ENCODE data around the gene RDX.

Gene RDX

DNA sequence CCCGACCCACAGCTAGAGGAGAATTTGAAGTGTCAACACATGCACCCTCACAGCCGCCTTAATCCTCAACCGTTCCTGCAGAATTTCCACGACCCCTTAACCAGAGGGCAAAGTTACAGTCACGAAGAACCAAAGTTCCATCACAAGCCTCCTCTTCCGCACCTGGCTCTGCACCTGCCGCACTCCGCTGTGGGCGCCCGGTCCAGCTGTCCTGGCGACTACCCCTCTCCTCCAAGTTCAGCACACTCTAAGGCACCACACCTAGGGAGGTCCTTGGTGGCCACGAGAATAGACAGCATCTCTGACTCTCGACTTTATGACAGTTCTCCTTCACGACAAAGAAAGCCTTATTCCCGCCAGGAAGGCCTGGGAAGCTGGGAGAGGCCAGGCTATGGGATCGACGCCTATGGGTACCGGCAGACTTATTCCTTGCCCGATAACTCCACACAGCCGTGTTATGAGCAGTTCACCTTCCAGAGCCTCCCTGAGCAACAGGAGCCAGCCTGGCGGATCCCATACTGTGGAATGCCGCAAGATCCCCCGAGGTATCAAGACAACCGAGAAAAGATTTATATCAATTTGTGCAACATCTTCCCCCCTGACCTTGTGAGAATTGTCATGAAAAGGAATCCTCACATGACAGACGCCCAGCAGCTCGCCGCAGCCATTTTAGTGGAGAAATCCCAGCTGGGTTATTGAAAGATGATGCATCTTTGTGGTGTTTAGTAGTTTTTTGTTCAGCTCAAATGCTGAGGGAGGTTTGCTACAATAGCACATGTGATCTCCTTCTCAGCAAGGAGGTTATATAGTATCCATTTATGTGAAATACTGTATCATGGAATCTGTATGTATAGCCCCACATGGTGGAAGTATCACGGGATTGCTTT is 131.1 kb downstream of the RDX start:
- DNase-seq = no peak

DNA sequence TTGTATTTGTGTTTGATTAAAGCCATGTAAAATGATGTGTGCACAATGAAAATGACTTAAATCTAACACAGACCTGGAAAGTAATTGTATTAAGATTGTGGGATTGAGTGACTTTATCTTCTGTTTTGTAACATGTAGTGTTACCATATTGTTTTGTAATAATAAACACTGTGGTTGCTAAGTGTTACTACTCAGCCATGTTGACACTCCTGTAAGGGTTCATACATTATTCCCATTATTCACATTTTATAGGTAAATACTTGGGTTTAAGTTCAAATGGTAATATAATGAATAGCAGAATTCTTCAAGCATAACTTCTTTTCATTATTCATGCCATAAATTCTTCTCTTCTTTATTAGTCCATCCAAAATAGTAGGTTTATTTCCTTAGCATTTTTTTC is 134.2 kb downstream of the RDX start:
- DNase-seq = no peak

DNA sequence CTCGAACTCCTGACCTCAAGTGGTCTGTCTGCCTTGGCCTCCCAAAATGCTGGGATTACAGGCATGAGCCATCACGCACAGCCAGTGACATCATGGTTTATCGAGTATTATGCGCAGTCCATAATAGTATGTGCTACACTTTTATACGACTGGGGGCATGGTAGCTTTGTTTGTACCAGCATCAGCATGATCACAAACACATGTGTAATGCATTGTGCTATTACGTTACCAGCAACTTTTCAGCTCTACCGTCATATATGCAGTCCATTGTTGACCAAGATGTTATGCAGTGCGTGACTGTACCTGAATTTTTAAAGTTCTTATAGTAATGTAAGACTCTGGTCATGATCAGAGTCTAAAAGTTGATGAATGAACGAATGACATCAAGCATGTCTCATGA is 135.4 kb downstream of the RDX start:
- no peak for DNase-seq

DNA sequence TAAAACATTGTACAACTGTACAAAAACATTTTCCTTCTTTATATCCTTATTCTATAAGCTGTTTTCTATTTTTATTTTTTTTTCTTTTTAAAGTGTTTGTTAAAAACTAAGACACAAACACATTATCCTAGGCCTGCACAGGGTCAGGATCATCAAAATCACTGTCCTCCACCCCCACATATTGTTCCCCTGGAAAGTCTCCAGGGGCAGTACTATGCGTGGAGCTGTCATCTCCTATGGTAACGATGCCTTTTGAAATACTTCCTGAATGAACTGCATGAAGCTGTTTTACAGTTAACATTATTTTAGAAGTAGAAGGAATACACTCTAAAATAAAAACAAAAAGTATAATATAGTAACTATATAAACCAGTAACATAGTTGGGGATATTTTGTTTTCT is 136.0 kb downstream of the RDX start:
- DNase-seq = no peak

DNA sequence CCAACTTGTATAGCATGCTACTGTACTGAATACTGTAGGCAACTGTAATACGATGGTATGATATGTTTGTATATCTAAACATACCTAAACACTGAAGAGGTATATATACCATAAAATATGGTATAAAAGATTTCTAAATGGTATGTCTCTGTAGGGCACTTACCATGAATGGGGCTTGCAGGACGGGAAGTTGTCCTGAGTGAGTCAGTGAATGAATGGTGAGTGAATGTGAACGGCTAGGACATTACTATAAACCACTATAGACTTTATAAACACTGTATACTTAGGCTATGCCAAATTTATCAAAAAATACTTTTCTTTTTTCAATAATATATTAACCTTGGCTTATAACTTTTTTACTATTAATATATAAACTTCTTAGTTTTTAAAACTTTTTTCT is 136.4 kb downstream of the RDX start:
- DNase-seq = no peak

DNA sequence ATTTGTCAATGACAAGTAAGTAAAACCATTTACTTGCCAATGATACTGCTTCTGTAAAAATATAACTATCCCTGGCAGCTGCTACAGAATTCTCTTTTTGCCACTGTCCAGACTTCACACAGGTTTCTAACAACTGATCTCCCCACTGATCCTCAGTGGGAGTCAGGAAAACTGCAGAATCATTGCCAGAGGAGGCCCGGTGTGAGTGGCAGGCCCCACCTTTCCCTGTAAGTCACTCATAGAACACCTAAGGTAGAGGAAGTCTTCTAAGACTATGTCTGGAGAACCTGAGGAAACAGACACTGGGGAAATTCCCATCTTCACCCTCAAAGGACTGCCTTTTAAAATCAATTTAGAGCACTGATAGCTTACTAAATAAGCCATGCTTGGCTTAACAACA is 136.9 kb downstream of the RDX start:
- no peak for DNase-seq

DNA sequence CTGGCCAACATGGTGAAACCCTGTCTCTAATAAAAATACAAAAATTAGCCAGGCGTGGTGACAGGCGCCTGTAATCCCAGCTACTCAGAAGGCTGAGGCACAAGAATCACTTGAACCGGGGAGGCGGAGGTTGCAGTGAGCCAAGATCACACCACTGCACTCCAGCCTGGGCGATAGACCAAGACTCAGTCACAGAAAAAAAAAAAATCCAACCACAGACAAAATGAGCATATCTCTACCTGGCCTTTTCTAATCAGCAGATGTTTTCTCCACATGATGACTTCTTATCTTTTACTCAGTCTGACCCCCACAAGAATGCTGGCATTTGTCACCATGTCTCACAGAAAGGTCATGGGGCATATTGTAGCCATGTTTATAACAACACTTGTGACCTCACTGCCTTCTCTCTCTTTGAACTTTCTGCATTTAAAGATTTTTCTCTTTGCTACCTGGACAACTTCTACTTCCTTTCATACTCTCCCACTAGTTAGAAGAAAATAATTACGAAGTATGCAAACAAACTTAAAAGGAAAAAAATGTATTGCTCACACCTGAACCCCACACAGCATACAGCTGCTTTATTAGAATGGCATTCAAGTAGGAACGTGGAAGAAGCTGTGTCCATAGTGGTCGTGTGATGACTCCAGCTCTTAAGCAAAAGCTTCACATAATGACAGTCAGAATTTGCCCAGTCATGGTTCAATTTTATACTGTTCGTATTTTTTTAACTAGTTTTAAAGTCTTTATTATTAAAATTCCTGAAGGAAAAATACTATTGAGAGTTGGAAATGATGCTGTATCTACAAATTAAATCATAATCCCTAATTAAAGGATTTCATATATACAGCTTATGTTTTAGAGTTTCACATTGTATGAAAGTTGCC is 137.9 kb downstream of the RDX start:
- DNase-seq = no peak

DNA sequence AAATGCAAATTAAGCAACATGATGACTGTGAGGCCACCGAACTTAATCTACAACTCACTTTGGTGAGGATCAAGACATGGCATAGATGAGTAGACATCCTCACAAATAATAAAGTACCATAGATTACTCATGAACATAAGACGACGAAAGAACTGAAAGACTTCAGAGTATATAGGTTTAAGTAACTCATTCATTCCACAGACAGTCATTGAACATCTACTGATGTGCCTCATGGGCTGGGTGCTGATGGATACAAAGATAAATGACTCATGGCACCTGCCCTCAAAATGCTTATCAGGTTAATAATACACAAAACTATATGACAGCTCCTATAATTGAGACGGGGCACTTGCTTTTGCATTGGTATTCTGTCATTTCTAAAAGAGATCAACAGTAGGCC is 139.9 kb downstream of the RDX start:
- DNase-seq = no peak

DNA sequence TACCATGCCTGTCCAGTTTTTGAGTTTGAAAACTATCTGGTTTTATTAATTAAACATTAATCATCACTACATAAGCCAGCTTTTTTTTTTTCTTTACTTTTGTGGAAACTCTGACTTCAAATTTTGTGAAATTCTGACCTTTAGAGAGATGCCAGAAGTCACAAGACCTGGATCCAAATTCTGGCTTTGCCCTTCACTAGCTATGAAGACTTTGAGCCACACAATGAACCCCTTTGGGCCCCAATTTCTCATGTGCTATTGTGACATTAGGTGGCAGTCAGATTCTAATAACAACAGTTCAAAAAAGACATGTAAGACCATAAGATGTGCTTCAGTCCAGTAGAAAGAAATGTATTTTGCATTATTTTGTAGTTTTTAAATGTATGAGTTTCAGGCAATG is 142.9 kb downstream of the RDX start:
- no peak for DNase-seq

DNA sequence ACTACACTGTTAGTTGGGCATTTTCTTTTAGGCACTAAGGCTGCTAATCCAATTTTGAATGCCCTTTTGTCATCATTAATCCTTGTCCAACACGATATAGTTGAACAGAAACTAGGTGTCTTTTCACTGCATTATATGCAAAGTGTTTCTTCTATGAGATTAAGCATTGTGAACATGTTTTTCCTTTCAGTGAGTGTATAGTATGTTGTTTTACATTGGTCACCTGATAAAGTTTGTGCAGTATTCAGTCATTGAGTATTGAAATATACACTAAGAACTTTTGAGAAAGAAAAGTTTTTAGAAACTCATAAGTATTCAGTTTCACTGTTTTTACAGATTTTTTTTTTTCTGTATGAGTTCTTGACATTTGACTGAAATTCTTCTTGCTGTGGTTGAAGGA is 144.2 kb downstream of the RDX start:
- no peak for DNase-seq

DNA sequence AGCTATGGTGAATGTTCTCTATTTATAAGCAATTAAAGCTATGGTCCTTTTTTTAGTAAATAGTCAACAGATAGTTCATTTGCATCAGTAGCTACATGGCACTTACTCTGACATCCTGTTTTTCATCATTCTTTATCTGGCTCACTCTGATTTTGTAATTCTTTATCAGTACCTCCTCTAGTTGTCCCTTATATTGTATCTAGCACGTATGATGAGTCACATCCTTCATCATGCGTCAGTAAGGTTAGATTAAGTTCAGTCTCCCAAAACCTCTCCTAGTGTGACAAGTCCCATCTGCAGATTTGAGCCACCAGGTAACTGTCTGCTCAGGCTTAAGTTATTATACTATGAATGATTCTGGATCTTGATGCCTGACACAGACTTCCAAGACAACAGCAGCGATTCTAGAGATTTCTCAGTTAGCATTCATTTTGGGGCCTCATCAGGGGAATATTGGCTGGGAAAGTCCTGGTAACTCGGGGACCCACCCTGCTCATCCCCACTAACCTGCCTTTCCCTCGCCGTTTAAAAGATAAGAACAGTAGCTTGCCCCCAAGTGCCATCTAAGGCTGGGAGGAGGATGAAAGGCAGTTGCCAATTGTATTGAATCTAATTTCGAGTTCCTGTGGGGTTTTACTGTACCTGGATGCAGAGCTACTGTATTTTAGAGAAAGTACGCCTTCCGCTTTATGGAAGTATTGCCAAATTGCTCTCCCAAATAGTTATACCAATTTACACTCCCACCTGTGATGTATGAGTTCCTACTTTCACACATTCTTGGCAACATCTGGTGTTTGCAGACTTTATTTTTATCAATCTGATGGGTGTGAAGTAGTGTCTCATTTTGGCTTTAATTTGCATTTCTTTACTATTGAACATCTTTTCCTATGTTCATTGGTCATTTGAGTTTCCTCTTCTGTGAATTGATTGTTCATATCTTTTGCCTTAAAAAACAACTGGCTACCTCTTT is 147.4 kb downstream of the RDX start:
- no peak for DNase-seq

DNA sequence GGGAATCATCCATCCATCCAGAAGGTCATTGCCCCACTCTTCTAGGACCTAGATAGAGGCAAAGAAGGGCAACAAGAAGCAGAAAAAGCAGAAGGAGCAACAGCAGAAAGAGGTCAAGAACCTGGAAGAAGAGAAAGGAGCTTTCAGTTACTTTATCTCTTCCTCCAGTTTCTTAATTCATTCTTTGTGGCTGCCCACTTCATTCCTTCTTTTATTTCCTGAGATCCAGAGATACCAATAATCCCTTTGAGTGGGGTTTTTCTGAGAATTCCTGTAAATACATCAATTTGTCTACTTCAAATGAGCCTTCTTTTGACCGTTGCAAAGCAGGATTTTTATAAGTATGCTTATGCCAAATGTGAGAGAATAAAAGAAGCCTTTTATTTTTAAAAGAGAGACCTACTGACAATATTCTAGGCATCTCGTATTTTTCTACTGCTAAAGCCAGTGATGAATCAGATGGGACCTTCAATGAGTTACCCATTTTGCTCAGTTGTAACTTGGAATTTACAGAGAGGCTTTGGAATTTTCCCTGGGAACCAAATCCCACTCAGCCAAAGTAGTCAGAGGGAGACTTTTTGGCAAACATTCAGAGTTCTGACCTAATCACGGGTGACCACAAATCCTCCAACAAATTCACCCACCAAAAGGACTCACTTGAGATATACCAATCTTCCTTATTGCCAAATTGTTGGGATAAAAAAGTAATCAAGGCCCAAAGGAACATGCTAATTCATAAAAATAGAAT is 148.3 kb downstream of the RDX start:
- no peak for DNase-seq

DNA sequence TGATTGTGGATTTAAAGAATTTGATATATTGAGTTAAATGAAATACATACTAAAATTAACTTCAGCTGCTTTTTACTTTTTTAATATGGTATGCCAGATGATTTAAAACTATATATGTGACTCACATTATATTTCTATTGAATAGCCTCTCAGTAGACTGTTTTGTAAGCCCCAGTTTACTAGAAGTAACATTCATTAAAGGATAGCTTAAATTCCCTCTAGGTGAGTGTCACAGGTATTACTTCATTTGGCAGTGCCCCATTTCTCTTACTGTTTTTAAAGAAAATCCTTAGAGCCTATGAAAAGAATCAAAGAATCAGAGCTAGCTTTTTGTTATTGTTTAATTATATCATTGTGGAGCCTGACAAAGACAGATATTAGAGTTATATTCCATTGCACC is 154.6 kb downstream of the RDX start:
- no peak for DNase-seq

DNA sequence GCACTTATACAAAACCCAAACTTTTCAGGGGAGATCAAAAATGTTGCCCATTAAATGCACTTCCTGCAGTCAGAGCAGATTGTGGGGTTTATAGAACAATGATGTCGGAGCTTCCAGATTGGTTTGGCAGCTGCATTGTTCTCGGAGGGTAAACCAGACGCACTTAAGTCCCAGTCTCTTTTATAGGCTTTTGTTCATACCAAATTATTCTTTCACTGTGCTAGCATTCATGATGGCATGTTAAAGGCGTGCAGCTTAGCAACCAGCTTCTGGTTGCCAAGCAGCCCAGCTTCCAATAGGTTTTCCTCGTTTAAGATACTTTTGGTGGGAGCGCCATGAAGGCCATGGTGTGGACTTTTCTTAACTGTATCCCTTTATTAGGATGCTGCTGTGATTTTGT is 162.3 kb downstream of the RDX start:
- DNase-seq = peak in 1 of 2 experiments; percentile 6

DNA sequence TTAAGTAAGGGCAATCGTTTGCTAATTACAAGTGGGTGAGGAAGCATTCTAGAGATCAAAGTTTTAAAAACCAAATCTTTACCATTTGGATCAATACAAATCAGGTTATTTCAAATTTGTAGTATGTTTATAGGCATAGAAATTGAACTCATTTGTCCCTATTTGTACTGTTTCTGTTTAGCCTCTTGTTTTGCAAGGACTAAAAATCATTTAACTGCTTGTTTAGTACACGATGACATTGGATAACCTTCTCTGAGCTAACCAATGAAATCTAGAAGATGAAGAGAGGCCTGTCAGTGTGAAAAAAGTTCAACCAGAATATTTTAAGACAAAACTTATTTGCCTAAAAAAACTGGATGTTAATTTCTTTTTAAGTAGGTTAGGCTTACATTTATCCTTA is 163.3 kb downstream of the RDX start:
- no peak for DNase-seq

DNA sequence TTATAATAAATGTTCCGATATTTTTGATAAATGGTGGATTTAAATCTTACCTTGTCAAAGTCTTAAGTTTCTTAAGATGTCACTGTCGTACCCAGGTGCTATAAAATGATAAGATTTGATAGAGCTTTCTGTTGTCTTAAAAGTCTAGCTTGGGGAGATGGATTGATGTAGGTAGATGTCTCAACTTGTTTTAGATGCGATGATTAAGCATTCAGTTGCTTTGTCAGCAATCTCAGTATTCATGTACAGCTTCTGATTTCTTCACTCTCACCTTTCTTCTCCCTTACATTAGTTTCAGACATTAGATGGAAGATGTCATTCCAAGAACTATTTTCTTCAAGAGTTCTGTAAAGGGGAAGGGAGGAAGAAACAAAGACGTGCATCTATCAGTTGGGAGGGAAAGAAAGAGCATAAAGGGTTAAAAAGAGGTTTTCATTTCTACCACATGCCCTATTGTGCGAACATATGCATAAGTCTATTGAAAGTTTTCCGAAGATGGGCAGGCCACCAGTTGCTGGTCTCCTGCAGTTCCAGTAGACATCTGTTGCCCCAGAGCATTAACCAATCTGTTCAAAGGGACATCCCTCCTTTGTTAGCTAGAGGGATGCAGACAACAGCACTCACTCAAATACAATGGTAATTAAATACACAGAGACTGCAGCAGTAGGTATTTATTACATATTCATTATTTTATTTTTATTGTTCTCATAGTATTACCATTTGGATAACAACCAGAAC is 164.9 kb downstream of the RDX start:
- peak in 1 of 2 experiments; percentile 70 for DNase-seq

DNA sequence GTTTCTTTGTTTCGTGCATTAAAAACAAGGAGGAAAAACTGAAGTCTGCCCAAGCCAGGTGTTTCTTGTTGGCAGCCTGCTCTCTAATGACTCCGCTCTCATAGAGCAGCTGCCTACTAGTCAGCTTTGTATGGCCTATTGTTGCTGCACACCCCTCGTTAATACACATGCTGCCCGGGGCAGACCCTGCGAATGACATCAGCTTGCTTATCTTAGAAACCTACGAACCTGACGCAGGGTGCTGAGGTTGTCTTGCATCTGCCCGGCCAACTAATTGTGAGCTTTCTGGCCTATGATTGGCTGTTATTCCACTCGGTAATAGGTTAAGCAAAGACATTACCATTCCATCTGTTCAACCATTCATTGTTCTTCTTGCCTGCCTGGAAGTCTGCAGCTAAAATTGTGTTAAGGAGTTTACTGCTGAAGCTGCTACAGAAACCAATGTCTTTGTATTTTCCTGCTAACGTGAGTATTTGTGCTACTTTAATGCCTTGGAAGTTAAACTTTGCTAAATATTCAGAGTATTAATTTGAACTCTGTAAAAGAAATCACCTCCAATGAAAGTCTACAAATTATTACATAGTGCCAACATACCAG is 165.7 kb downstream of the RDX start:
- DNase-seq = peak; percentile 21 to 69

DNA sequence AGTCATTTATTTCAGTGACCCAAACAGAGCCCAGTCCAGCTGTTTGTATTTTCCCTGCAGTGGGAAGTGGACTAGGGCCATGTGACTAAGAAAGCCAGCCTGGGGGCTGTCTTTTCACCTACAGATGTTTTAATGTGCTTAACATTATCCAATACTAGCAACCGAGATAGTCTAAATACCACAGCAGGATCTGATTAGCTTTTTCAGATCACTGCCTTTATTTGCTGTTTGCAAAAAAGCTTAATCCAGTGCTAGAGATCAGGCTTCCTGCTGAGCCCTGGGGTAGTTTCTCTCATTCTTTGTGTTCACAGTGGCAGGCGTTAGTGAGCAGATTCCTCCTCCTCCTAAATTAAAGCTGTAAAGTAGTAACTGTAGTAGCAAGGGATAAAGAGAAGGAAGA is 168.3 kb downstream of the RDX start:
- peak in 1 of 2 experiments; percentile 12 for DNase-seq

DNA sequence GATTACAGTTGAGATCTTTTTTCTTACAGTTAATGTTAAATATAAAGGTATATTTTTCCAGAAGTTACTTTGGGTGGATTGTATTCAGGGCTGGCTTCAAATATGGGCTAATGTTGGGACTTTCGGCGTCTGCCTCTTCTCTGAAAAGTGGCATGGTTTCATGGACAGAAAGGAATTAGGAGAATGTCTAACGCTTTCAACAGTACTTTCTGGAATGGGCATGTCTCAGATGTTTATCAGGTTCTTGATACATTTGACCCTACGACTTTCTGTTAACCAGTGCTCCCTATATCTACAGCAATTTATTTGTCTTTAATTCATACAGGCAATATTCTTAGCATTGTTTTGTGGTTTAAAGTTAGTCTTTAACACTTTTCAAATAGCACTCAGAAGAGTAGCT is 169.5 kb downstream of the RDX start:
- no peak for DNase-seq

DNA sequence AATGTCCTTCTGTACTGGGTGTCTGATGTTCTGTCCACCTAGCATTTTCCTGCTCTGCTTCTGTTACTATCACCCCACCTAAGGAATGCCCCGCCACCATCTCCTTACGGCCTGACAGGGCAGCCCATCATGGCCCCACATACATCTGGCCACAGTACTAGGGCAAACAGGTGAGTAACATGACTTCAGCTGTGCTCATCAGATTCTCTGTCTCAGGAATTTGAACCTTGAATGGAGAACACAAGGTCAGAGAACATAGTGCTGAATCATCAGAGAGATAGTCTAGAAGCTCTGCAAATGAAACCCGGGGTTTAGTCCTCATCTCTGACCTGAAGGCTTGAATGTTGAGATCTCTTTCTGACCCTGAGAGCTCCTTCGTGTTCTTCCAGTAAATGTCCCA is 170.8 kb downstream of the RDX start:
- no peak for DNase-seq

Measured in NCI-H446 (cell line).